Spleen (tissue), 11 donors: ENCODE results near the gene PIP4K2B. TPM values are rescaled to one million over a fixed set of nuclear protein-coding genes. Genes with fewer than 3 reads are reported as not detected.
A peak's percentile ranks its signal among the peaks of the same experiment; 100 is the strongest.

ENCODE experiments used
- DNase-seq: peaks from one replicate; pipeline ENCODE4 v3.0.0-alpha.2; 2020
- H3K27ac ChIP-seq, 8 donors: fragments of 200-600 bp; sonication (generic) in 7 of 8; 1 replicate in 4 of 8; 2 replicates in 4 of 8; pipeline versions ENCODE4 v1.5.0 to v1.8.0; 2016 to 2021; ENCODE audit warnings: inconsistent platforms in 4 of 8, mild to moderate bottlenecking in 4 of 8, moderate library complexity in 1 of 8
- H3K27me3 ChIP-seq, 7 donors: fragments of 200-600 bp; sonication (generic) in 6 of 7; replicated peaks in 1 of 7; 1 replicate in 4 of 7; 2 replicates in 3 of 7; pipeline versions ENCODE4 v1.5.0 to v1.8.0; 2016 to 2021; ENCODE audit warnings: inconsistent platforms in 3 of 7, mild to moderate bottlenecking in 1 of 7
- H3K36me3 ChIP-seq, 6 donors: fragments of 200-600 bp; sonication (generic) in 5 of 6; 1 replicate in 4 of 6; 2 replicates in 2 of 6; pipeline versions ENCODE4 v1.5.0 to v1.8.0; 2016 to 2021; ENCODE audit warnings: inconsistent platforms in 2 of 6
- H3K4me1 ChIP-seq, 6 donors: fragments of 200-600 bp; sonication (generic) in 5 of 6; 1 replicate in 3 of 6; 2 replicates in 3 of 6; pipeline versions ENCODE4 v1.5.0 to v1.8.0; 2016 to 2021; ENCODE audit warnings: inconsistent platforms in 3 of 6
- H3K4me3 ChIP-seq, 8 donors: fragments of 200-600 bp; sonication (generic) in 7 of 8; 1 replicate in 4 of 8; 2 replicates in 4 of 8; pipeline versions ENCODE4 v1.5.0 to v1.8.0; 2016 to 2021; ENCODE audit warnings: inconsistent platforms in 4 of 8, mild to moderate bottlenecking in 4 of 8, moderate library complexity in 2 of 8
- H3K9me3 ChIP-seq, 8 donors: fragments of 200-600 bp; sonication (generic) in 7 of 8; 1 replicate in 4 of 8; 2 replicates in 4 of 8; pipeline versions ENCODE4 v1.5.0 to v1.8.0; 2016 to 2021; ENCODE audit warnings: inconsistent platforms in 4 of 8
- POLR2A ChIP-seq, 3 donors: fragments of 450-650 bp; IDR thresholded peaks; one replicate each; pipeline ENCODE4 v1.5.1; 2017; ENCODE audit warnings: antibody characterized with exemption in 3 of 3, mild to moderate bottlenecking in 1 of 3
- POLR2AphosphoS5 ChIP-seq, 3 donors: sonication (generic); formaldehyde crosslinking; IDR thresholded peaks; one replicate each; pipeline ENCODE4 v1.5.1; 2017; ENCODE audit warnings: antibody characterized with exemption in 3 of 3
- WGBS, 5 donors: extraction: QIAGEN DNeasy Blood & Tissue Kit in 3 of 5; methylation state at CpG; one replicate each; pipeline versions ENCODE4 v1.1.5 to v1.1.7; 2013 to 2018; 5-methylcytosine and 5-hydroxymethylcytosine counted together
- intact Hi-C: fragments of 100-400 bp; cut with DNase I; formaldehyde crosslinking; loops from one replicate; pipeline ENCODE4 v1.15.0; 2023; ENCODE audit warnings: low total_unique reads
- polyA plus RNA-seq, 3 donors: library from polyadenylated mRNA; stranded (reverse); fragments of 200-250 nt; gene quantifications; one replicate each; pipeline ENCODE4 v1.2.1, GENCODE V29; 2013
- total RNA-seq, 7 donors: library from RNA; depleted of rRNA in 3 of 7; stranded (reverse); fragments of >200 nt in 3 of 7; fragmentation: NEBNext Ultra II Directional in 4 of 7; extraction: Animal tissue kit (Norgen Biotek cat#: 25700) in 4 of 7; gene quantifications; one replicate each; pipeline versions ENCODE4 v1.1.0 to v1.2.1, GENCODE V29; 2016 to 2021
- TF ChIP-seq, protein P1 (sequence below), 11 experiments: fragments of 200-600 bp in 7 of 11; fragments of 450-650 bp in 4 of 11; sonication (generic) in 4 of 11; IDR thresholded peaks in 8 of 11; conservative IDR thresholded peaks in 3 of 11; 1 replicate in 7 of 11; 2 replicates in 4 of 11; pipeline versions ENCODE4 v1.4.0 to v1.8.0; 2016 to 2021; ENCODE audit warnings: antibody characterized with exemption in 11 of 11, inconsistent platforms in 4 of 11, mild to moderate bottlenecking in 1 of 11
- donor health status: healthy with polysubstance abuse.
- donor health status: DM: no; HTN: no; CAD: no; lungs with moderate emphysema.
- donor health status: DM: no; HTN: no; CAD: no.
- donor health status: Bipolar disorder and iron deficiency.
- donor health status: healthy.
- donor health status: DM: no; HTN: no; CAD: no.
- donor health status: DM: yes; HTN: yes; CAD: no.

The PIP4K2B gene
- total and polyA plus RNA-seq, 10 donors: 11.4 to 48.4 (median 37.3) TPM

DNA sequence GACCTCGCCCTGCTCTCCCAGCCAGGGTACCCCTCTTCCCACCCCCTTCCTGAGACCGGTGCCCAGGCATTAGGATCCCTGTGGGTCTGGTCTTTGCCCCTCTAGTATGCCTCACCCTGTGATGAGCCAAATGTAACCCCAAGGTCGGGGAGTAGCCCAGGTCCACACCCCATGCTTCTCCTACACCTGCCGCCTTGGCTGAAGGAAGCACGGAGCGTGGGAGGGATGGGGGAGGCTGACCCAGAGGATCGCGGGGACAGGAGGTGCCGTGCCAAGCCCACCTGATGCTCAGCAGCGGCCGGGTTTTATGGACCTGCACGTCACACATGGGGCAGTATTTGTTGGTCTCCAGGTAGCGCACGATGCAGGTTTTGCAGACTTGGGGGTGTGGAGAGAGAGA lies 60.1 kb downstream of the PIP4K2B start:
- TF ChIP-seq POLR2AphosphoS5 (IDR thresholded peaks at IDR 0.05) (peak in 2 of 3 donors; percentile 4 to 11), POLR2A (IDR thresholded peaks at IDR 0.05) (no peak)
- TF ChIP-seq, protein P1, sequence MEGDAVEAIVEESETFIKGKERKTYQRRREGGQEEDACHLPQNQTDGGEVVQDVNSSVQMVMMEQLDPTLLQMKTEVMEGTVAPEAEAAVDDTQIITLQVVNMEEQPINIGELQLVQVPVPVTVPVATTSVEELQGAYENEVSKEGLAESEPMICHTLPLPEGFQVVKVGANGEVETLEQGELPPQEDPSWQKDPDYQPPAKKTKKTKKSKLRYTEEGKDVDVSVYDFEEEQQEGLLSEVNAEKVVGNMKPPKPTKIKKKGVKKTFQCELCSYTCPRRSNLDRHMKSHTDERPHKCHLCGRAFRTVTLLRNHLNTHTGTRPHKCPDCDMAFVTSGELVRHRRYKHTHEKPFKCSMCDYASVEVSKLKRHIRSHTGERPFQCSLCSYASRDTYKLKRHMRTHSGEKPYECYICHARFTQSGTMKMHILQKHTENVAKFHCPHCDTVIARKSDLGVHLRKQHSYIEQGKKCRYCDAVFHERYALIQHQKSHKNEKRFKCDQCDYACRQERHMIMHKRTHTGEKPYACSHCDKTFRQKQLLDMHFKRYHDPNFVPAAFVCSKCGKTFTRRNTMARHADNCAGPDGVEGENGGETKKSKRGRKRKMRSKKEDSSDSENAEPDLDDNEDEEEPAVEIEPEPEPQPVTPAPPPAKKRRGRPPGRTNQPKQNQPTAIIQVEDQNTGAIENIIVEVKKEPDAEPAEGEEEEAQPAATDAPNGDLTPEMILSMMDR (IDR thresholded peaks at IDR 0.05 in 8 of 11, conservative IDR thresholded peaks at IDR 0.05 in 3 of 11): no peak

DNA sequence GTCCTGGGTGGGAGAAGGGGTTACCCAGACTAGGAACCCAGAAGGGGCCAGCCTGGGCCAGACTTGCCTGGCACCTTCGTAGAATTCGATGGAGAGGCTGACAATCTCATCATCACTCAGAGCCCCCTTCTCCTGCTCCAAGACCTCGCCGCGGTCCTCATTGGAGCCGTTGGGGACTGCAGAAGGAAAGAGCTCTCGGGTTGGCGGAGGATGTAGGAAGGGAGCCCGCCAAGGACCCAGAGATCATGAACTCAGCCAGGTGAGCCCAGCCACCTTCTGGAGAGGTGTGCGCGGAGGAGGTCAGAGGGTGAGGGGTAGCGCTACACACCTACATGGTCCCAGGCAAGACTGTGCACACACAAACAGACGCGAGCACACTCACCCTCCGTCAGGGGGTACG lies 60.7 kb downstream of the PIP4K2B start:
- peaks cover 0 to 62% (median 29%) of the 10 kb centered on the region in 6 donors for H3K4me1 ChIP-seq
- WGBS, 5 donors: 90 to 95% (median 95%) methylated on average over 16 of the region's 16 CpGs
- H3K4me3 ChIP-seq: no peak overlapping the region
- TF ChIP-seq POLR2AphosphoS5 (IDR thresholded peaks at IDR 0.05) (no peak), POLR2A (IDR thresholded peaks at IDR 0.05) (no peak)
- TF ChIP-seq, protein P1 (IDR thresholded peaks at IDR 0.05 in 8 of 11, conservative IDR thresholded peaks at IDR 0.05 in 3 of 11): no peak
- H3K27ac ChIP-seq: no peak overlapping the region
- intact Hi-C loops: no loop called here
- peaks cover 0 to 54% (median 2%) of the 10 kb centered on the region in 6 donors for H3K36me3 ChIP-seq
- peaks cover 0 to 4% (median 0%) of the 10 kb centered on the region in 7 donors for H3K27me3 ChIP-seq
- DNase-seq: no peak
- H3K9me3 ChIP-seq: no peaks in the 10 kb centered on the region

More for the DNA sequence above, 60.1 kb downstream of the PIP4K2B start:
- intact Hi-C loops: no loop called here
- Histone ChIP-seq H3K36me3 (peaks cover 0 to 48% (median 2%) of the 10 kb centered on the region in 6 donors), H3K4me3 (no peak overlapping the region), H3K27ac (no peak overlapping the region), H3K9me3 (no peaks in the 10 kb centered on the region), H3K27me3 (peaks cover 0 to 9% (median 0%) of the 10 kb centered on the region in 7 donors), H3K4me1 (peaks cover 0 to 60% (median 26%) of the 10 kb centered on the region in 6 donors)
- no peak for DNase-seq
- WGBS, 5 donors: 83 to 93% (median 89%) methylated on average over 11 to 14 of the region's 14 CpGs

DNA sequence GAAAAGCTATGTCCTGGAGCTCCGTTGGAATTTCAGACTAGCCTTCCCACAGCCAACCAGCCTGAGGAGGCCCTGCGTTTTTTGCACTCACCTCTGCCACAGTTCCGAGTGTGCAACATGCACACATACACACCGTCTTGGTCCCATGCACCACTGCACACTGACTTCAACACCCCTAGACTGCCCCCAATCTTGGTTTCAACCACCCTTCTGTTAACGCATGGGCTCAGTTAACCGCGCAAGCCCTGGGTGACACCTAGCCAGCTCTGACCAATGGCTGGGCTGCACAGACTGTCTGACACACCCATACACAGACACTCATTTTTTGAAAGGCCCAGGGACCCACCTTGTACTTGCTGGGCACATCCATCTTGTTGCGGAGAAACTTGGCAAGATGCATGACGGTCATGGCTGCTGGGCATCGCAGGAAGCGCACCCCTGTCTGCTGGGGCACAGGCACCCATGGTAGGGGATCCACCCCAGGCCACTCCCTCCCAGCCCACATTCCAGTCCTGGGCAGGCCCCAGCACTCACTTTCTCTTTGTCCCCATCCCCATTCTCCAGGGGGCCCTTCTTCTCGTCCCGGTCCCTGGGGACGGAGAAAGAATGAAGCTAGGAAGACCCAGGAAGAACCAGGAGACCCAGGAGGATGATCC lies 61.2 kb downstream of the PIP4K2B start:
- H3K4me3 ChIP-seq: no peak overlapping the region
- intact Hi-C loops: no loop called here
- DNase-seq: no peak
- TF ChIP-seq POLR2A (IDR thresholded peaks at IDR 0.05) (no peak), POLR2AphosphoS5 (IDR thresholded peaks at IDR 0.05) (no peak)
- TF ChIP-seq, protein P1 (IDR thresholded peaks at IDR 0.05 in 8 of 11, conservative IDR thresholded peaks at IDR 0.05 in 3 of 11): no peak
- peaks cover 0 to 62% (median 29%) of the 10 kb centered on the region in 6 donors for H3K4me1 ChIP-seq
- 84 to 87% (median 84%) methylated on average over 14 of the region's 14 CpGs for WGBS, 5 donors
- no peak overlapping the region for H3K27ac ChIP-seq
- peaks cover 0 to 60% (median 2%) of the 10 kb centered on the region in 6 donors for H3K36me3 ChIP-seq
- no peaks in the 10 kb centered on the region for H3K9me3 ChIP-seq
- no peaks in the 10 kb centered on the region for H3K27me3 ChIP-seq

DNA sequence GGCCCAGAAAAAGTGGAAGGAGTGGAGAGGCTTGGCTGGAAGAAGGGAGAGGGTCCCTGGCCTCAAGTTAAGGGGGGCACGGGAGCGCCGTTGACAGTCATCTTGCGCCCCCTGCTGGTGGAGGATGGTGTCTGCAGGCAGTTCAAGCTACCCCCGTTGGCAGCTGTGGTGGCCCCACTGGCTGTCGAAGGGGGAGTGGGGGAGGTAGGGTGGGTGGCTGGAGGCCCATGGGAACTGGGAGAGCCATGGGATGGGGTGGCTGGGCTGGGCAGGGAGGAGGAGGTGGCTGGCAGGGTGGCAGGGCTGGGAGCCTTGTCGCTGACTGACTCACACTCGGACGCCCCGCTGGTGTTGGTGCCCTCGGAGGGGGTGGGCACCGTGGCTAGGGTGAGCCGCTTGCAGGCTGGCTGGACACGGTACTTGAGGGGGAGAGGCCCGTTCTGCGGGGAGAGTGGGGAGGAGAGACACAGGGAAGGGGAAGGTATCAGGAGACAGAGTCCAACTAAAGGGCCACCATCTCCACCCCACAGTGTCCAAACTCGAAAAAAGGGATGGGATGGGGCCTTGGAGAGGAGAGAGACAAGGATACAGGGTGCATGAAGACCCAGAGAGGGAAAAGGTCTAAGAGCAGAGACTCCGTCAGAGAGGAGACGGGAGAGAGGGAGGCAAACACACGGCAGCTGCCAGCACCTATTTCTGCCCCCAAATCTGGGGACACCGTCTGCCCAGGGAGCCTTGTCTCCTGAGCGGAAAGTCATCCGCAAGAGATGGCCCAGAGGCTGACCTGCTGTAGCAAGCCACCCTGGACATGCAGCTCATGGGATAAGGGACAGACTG lies 64.0 kb downstream of the PIP4K2B start:
- TF ChIP-seq, protein P1 (IDR thresholded peaks at IDR 0.05 in 8 of 11, conservative IDR thresholded peaks at IDR 0.05 in 3 of 11): peak; percentile 68 to 98 (median 93)
- TF ChIP-seq POLR2A (IDR thresholded peaks at IDR 0.05): no peak
- TF ChIP-seq POLR2AphosphoS5 (IDR thresholded peaks at IDR 0.05): peak in 2 of 3 donors; percentile 49 to 55
- DNase-seq: peak; percentile 93
- intact Hi-C loops: no loop called here
- 49 to 55% (median 52%) methylated on average over 23 of the region's 23 CpGs for WGBS, 5 donors
- H3K27me3 ChIP-seq: no peaks in the 10 kb centered on the region
- peaks cover 10 to 62% (median 39%) of the 10 kb centered on the region in 6 donors for H3K4me1 ChIP-seq
- no peak overlapping the region for H3K4me3 ChIP-seq
- H3K9me3 ChIP-seq: no peaks in the 10 kb centered on the region
- peak overlapping the region in 1 of 8 donors; percentile 7 for H3K27ac ChIP-seq
- peaks cover 0 to 74% (median 2%) of the 10 kb centered on the region in 6 donors for H3K36me3 ChIP-seq
